Measurements from ENCODE around the gene NEK3.

DNA sequence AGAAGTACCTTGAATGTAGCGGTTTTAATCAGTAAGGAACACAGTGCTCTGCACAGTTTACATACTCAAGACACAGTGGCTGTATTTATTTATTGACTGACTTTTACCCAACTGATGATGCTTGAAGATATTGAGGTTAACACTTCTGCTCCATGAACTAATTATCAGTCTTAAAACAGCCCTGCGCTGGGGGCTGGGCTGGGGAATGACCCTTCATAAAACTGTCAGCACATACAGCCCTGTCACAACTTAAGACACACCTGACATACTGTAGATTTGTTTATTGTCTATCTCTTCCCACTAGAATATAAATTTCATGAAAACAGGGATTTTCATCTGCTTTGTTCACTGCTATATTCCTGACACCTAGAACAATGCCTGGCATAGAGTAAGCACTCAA lies 41.3 kb downstream of the NEK3 start:
- TF ChIP-seq, protein P1, sequence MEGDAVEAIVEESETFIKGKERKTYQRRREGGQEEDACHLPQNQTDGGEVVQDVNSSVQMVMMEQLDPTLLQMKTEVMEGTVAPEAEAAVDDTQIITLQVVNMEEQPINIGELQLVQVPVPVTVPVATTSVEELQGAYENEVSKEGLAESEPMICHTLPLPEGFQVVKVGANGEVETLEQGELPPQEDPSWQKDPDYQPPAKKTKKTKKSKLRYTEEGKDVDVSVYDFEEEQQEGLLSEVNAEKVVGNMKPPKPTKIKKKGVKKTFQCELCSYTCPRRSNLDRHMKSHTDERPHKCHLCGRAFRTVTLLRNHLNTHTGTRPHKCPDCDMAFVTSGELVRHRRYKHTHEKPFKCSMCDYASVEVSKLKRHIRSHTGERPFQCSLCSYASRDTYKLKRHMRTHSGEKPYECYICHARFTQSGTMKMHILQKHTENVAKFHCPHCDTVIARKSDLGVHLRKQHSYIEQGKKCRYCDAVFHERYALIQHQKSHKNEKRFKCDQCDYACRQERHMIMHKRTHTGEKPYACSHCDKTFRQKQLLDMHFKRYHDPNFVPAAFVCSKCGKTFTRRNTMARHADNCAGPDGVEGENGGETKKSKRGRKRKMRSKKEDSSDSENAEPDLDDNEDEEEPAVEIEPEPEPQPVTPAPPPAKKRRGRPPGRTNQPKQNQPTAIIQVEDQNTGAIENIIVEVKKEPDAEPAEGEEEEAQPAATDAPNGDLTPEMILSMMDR (IDR thresholded peaks at IDR 0.05), result no peak
- TF ChIP-seq POLR2A (IDR thresholded peaks at IDR 0.05), result no peak
